ENCODE results near the gene ALB.

The ALB gene

DNA sequence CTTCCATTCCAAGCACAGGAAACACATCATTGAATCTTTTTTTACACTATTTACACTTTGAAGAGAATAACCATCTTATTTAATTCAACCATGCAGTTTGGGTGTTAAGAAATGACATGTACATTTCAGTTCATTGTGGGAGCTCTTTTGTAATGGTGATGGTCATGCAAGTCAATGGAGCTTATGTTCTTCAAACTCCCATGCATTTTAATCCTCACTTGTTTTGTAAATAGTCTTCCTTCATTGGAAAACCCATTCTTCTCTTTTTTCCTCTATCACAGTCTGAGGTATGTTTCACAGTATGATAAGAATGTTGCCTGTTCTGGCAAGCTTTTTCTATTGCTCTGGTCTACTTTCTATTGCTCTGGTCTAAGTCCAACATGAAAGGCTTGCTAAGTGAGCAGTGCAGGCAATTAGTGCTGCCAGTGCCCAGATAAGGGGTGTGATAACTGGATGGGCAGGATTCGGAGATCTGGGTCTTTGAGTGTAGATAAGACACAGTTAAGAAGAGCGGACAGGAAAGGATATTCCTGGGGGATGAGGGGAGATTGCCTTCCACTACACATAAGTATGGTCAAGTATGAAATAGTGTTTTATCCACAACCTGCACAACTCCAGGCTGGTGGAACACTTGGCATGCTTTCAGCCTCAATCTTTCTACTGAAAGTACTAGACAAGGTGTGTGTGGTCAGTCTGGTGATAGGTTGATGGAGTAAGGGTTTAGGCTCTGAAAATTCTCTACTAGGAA lies 49.0 kb downstream of the ALB start:
- no peak for DNase-seq

DNA sequence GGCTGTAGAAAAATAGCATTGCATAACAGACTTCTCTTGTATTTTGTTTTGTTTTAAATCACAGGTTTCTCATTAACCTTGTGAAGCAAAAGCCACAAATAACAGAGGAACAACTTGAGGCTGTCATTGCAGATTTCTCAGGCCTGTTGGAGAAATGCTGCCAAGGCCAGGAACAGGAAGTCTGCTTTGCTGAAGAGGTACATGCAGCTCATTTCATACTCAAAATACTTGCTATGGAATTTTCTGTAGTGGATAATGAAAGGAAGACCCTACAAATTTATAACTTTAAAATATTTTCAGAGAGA lies 49.6 kb downstream of the ALB start:
- DNase-seq, result no peak

GRCh38 chr4:73454920-73455319 lies 50.8 kb downstream of the ALB start:
- no peak for DNase-seq

DNA sequence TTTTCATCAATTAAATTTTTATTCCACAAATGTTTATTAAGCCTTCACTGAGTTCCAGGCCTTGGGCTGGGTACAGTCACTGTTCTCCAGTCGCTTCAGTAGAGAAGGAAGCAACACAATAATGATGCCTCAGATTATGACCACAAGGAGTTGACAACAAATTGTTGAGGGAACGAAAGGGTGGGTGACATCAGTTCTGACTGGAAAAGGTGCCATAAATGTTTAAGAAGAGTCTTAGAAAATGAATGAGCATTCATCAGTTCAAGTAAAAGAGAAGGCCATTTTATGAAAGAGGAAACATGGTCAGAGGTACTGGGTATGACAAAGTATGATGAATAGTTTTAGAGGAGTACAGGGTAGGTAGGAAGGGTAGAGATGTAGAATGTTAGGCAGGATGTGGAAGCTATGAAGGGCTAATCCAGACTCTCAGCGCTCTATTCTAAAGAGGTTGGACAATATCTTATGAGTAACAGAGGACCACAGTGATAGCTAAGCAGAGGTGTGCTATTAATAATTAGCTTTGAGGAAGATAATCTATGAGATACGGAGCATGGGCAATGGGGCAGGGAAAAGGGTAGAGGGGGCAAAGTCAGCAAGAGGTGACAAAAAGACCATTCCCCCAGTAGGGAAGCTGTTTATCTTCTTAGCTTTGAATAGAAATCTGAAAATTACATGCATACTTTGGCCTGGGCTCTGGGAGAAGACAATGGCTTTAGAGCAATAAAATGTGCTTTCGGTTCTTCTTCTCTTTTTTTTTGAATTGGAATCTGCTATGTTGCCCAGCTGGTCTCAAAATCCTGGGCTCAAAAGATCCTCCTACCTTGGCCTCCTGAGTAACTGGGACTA lies 52.3 kb downstream of the ALB start:
- no peak for DNase-seq

GRCh38 chr4:73458184-73459047 lies 54.3 kb downstream of the ALB start:
- no peak for DNase-seq

DNA sequence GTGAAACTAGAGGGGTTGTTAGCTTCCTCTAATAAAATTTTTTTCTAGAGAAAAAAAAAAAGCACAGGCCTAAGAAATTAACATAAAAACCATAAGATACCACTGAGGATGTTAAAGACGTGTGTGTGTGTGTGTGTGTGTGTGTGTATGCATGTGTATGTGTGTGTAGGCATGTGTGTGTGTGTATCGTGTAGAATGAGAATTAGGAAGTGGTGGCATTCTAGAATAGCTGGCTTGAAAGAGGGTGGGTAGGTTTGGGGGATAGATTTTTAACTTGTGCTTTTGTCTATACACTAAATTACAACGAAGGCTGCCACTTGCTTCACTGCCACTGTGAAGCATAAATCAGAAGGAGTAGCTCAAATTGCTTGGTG lies 54.9 kb downstream of the ALB start:
- DNase-seq, result no peak

- DNase-seq, result no peak
These were observed 56.9 kb downstream of the ALB start for GRCh38 chr4:73460913-73461522.

GRCh38 chr4:73468170-73468569 lies 64.1 kb downstream of the ALB start:
- DNase-seq, result no peak

GRCh38 chr4:73470728-73471127 lies 66.6 kb downstream of the ALB start:
- DNase-seq, result no peak

Data from inflammatory macrophage treated with lipopolysaccharide for 1 hour (primary cell).